ENCODE results near the gene SPACA4. TPM values are rescaled to one million over a fixed set of nuclear protein-coding genes. Genes with fewer than 3 reads are reported as not detected.
A peak's percentile ranks its signal among the peaks of the same experiment; 100 is the strongest.

The SPACA4 gene
- total RNA-seq, 1 experiment from 2014 or later, result not detected

DNA sequence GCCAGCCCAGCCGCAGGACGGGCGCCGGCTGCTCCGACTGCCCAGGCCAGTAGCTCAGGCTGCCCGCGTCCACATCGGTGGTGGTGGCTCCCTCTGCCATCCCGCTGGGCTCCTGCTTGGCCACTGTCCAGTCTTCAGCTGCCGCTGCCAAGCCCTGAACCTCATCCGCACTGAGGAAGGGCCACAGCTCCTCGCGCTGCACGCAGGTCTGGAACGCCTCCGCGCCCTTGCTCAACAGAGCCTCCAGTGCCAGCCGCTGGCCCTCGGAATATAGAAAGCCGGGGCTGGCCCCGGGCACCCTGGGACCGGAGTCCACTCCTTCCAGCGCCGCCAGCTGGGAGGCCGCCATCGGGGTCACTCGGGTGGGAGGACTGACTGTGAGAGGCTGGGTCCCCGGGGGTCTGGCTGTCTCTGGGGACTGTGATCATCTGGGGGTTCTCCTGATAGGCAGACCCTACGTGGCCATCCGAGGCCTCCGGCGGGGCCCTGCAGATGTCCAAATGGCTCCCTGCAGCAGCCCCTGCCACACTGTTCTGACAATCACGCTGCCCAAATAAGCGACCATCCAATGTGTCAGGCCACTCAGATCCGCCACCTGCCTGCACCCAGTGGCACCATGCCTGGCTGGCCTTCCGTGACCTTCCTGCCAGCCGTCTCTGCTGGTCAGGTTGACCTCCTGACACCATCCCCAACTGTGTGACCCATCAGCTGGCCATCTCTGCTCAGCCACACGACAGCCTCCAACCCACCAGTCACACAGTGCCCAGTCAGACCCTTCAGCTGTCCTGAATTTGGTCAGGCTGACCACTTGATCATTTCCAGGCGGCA, 6.7 kb downstream of the SPACA4 start:
- Histone ChIP-seq H3K23me2 (ENCODE audit: insufficient read length, low read depth, low read length, poor library complexity, severe bottlenecking) (peaks cover 5% of the 10 kb centered on the region), H3K23ac (ENCODE audit: insufficient read length, low read depth, low read length) (no peak overlapping the region), H2AK5ac (ENCODE audit: insufficient read length, low read length) (no peak overlapping the region), H4K5ac (ENCODE audit: insufficient read length, low read depth, low read length) (no peak overlapping the region), H2BK12ac (ENCODE audit: insufficient read length, low read depth, low read length) (no peak overlapping the region), H3K14ac (ENCODE audit: insufficient read depth, low read length) (no peak overlapping the region), H3K18ac (ENCODE audit: insufficient read length, low read depth, low read length) (no peak overlapping the region), H3K79me2 (ENCODE audit: insufficient read depth, low read length) (peaks cover 11% of the 10 kb centered on the region; the same call in 1 of the 2 replicates), H3K4me1 (ENCODE audit: insufficient read depth, low read length) (peaks cover 3% of the 10 kb centered on the region; the same call in 1 of the 2 replicates), H4K91ac (ENCODE audit: insufficient read length, low read depth, low read length) (no peak overlapping the region), H2BK15ac (ENCODE audit: low read depth, low read length) (no peak overlapping the region), H3K9ac (ENCODE audit: extremely low read depth, insufficient read length, low read length) (no peak overlapping the region), H3K56ac (ENCODE audit: insufficient read length, low read depth, low read length) (no peak overlapping the region), H2AFZ (ENCODE audit: low read length) (no peak overlapping the region), H3K4me2 (ENCODE audit: insufficient read depth, insufficient read length, low read length) (no peak overlapping the region), H2BK120ac (ENCODE audit: low read depth, low read length, poor library complexity, severe bottlenecking) (no peak overlapping the region), H3K27ac (ENCODE audit: insufficient read length, low read depth, low read length) (no peak overlapping the region), H3K27me3 (ENCODE audit: insufficient read depth, low read length) (no peaks in the 10 kb centered on the region), H4K8ac (replicated peaks; ENCODE audit: insufficient read length, low read depth, low read length) (no peak overlapping the region), H3K4ac (ENCODE audit: low read depth, low read length) (no peak overlapping the region), H3T11ph (ENCODE audit: low read length) (no peak overlapping the region), H2BK20ac (ENCODE audit: low read depth, low read length, poor library complexity, severe bottlenecking) (no peak overlapping the region), H3K9me3 (ENCODE audit: control insufficient read depth, low read depth, low read length) (no peaks in the 10 kb centered on the region), H4K20me1 (ENCODE audit: control insufficient read depth, insufficient read depth, insufficient read length) (no peaks in the 10 kb centered on the region), H3K79me1 (ENCODE audit: insufficient read depth, low read depth, low read length, poor library complexity, severe bottlenecking) (peaks cover 4% of the 10 kb centered on the region), H2BK5ac (ENCODE audit: insufficient read length, low read length) (no peak overlapping the region)
- Mint-ChIP-seq H3K9me3 (no peaks in the 10 kb centered on the region; a peak in 1 of 5 replicates), H3K36me3 (ENCODE audit: insufficient read depth in 1 of 3, low read depth in 3 of 3) (peaks cover 31 to 54% (median 44%) of the 10 kb centered on the region in 3 experiments), H3K4me1 (peaks cover 30 to 48% of the 10 kb centered on the region in 2 experiments), H3K27me3 (ENCODE audit: low read depth) (no peaks in the 10 kb centered on the region; the same call in 1 of the 2 replicates), H3K27ac (peak overlapping the region; percentile 94 to 98 (median 96)), H3K4me3 (peak overlapping the region in 1 of 2 experiments; percentile 68; a peak in 2 of 5 replicates)
- WGBS (ENCODE audit: extremely low coverage, insufficient read length, low lambda C conversion rate), result no CpG with 5 or more reads among the region's 39 CpGs
- TF ChIP-seq, protein P1, sequence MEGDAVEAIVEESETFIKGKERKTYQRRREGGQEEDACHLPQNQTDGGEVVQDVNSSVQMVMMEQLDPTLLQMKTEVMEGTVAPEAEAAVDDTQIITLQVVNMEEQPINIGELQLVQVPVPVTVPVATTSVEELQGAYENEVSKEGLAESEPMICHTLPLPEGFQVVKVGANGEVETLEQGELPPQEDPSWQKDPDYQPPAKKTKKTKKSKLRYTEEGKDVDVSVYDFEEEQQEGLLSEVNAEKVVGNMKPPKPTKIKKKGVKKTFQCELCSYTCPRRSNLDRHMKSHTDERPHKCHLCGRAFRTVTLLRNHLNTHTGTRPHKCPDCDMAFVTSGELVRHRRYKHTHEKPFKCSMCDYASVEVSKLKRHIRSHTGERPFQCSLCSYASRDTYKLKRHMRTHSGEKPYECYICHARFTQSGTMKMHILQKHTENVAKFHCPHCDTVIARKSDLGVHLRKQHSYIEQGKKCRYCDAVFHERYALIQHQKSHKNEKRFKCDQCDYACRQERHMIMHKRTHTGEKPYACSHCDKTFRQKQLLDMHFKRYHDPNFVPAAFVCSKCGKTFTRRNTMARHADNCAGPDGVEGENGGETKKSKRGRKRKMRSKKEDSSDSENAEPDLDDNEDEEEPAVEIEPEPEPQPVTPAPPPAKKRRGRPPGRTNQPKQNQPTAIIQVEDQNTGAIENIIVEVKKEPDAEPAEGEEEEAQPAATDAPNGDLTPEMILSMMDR (conservative IDR thresholded peaks at IDR 0.05), result no peak
- DNase-seq, result peak; percentile 36
